IPS-15b (cell line): ENCODE results near the gene IL17RA.

Experiments
- H3K27me3 ChIP-seq: one replicate; pipeline ENCODE4 v1.6.1; 2013; ENCODE audit warnings: low read length; ENCODE audit not compliant: control insufficient read depth, insufficient read depth
- H3K36me3 ChIP-seq: one replicate; pipeline ENCODE4 v1.6.1; 2013; ENCODE audit warnings: low read length; ENCODE audit not compliant: control insufficient read depth, insufficient read depth
- H3K4me1 ChIP-seq: one replicate; pipeline ENCODE4 v1.6.1; 2013; ENCODE audit warnings: mild to moderate bottlenecking, low read length; ENCODE audit not compliant: control insufficient read depth, insufficient read depth
- H3K4me3 ChIP-seq: one replicate; pipeline ENCODE4 v1.5.1; 2013; ENCODE audit warnings: low read depth, low read length
- H3K9ac ChIP-seq: one replicate; pipeline ENCODE4 v1.6.1; 2013; ENCODE audit warnings: low read depth, mild to moderate bottlenecking, low read length
- H3K9me3 ChIP-seq: one replicate; pipeline ENCODE4 v1.6.1; 2013; ENCODE audit warnings: mild to moderate bottlenecking, low read length; ENCODE audit not compliant: control insufficient read depth, insufficient read depth

The IL17RA gene

DNA sequence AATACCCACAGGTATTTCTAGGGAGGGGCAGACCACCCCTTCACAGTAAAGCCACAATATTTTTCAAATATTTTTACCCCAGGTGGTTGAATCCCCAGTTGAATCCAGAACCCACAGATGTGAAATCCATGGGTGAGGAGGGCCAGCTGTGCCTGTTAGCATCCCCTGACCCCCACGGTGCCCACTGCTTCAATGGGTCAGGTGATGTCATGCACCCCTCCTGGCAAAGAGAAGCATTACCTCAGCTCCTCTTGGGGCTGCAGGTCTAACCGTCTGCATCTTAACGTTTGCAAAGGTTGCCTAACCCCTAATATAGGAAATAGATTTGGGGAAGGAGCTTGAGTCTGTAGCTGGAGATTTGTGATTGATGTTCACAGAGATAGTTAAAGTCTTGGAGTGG, 24.7 kb upstream of the IL17RA start:
- H3K9me3 ChIP-seq: no peaks in the 10 kb centered on the region
- H3K27me3 ChIP-seq: peaks cover 2% of the 10 kb centered on the region
- H3K36me3 ChIP-seq: no peaks in the 10 kb centered on the region
- H3K9ac ChIP-seq: no peak overlapping the region
- H3K4me3 ChIP-seq: no peak overlapping the region
- H3K4me1 ChIP-seq: no peaks in the 10 kb centered on the region

DNA sequence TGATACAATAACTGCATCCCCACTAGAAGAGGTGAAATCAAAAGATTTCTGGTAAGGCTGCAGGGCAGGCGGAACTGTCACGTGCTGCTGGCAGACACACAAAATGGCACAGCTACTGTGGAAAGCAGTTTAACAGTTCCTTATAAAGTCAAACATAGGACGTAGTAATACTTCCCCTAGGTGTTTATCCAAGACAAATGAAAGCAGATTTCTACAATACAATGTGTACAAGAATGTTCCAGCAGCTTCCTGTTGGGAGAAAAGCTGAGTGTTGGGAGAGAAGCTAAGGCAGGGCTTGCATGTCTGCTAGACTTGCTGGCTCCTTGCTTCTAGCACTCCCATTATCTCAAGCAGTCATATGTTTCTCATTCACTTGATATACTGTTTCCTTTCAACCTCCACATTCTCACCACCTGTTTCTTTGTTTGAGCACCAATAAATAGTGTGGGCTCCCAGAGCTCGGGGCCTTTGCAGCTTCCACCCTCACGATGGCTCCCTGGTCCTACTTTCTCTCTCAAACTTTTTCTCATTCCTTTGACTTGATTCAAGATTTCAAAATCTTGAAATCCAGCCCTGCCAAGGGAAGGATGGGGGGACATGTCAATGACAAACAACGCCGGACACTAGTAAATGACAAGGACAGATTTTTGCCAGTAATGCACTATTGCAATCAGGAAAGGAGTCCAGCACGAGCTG, 21.2 kb upstream of the IL17RA start:
- no peak overlapping the region for H3K9ac ChIP-seq
- H3K4me1 ChIP-seq: no peaks in the 10 kb centered on the region
- H3K4me3 ChIP-seq: no peak overlapping the region
- no peaks in the 10 kb centered on the region for H3K27me3 ChIP-seq
- H3K36me3 ChIP-seq: no peaks in the 10 kb centered on the region
- H3K9me3 ChIP-seq: no peaks in the 10 kb centered on the region

DNA sequence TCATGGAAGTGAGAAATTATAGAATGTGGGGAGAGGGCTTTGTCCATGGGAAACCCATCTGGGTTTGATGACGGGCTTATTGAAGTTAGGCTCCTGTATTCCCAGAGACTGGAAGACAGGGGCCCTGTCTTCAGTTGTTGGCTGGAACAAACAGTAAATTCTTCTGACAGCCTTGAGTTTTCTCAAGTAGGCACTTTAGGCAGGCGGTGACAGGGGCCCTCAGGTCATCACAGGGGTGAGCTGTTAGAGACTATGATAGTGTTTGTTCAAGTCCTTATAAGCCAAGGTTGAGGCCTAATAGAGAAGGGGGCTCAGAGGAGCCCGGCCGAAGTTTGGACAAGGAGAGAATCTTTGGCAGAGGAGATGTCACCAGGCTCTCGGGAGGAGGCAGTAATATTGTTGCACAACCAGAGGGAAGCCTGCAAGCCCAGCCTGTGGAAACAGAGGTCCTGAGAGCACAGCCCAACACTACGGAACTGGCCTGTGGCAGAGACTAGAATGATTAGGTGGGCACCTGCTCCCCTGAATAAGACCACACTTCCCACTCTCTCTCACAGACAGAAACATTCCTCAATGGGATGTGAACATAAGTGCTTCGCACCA, 20.2 kb upstream of the IL17RA start:
- Histone ChIP-seq H3K4me3 (no peak overlapping the region), H3K9ac (no peak overlapping the region), H3K27me3 (no peaks in the 10 kb centered on the region), H3K9me3 (no peaks in the 10 kb centered on the region), H3K4me1 (no peaks in the 10 kb centered on the region), H3K36me3 (no peaks in the 10 kb centered on the region)

DNA sequence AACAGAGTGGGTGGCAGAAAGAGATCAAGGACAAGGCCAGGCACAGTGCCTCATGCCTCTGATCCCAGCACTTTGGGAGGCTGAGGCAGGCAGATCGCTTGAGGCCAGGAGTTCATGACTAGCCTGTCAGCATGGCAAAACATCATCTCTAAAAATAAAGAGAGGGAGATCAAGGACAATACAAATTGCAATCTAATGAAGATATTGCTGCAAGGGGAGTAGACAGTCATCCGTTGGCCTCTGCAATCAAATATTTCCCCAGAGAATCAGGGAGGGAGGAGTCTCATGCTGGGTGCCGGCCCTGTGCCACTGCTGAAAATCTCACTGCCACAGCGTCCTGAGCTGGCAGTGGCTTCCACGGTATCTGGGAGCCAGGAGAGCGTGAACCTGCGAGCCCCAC, 19.4 kb upstream of the IL17RA start:
- H3K4me1 ChIP-seq: no peaks in the 10 kb centered on the region
- no peaks in the 10 kb centered on the region for H3K27me3 ChIP-seq
- H3K9me3 ChIP-seq: no peaks in the 10 kb centered on the region
- no peak overlapping the region for H3K4me3 ChIP-seq
- no peak overlapping the region for H3K9ac ChIP-seq
- H3K36me3 ChIP-seq: no peaks in the 10 kb centered on the region

DNA sequence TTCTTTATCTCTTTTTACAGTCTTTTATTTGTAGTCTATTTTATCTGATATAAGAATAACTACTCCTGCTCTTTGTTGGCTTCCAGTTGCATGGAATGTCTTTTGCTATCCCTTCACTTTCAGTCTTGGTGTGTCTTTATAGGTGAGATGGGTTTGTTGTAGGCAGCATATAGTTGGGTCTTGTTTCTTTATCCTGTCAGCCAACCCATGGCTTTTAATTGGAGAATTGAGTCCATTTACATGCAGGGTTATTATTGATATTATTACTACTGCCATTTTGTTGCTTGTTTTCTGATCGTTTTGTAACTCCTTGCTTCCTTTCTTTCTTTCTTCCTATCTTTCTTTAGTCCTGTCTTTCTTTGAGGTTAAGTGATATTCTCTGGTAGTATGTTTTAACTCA, 11.9 kb upstream of the IL17RA start:
- no peaks in the 10 kb centered on the region for H3K36me3 ChIP-seq
- no peaks in the 10 kb centered on the region for H3K4me1 ChIP-seq
- no peak overlapping the region for H3K4me3 ChIP-seq
- H3K9me3 ChIP-seq: no peaks in the 10 kb centered on the region
- no peaks in the 10 kb centered on the region for H3K27me3 ChIP-seq
- H3K9ac ChIP-seq: no peak overlapping the region

DNA sequence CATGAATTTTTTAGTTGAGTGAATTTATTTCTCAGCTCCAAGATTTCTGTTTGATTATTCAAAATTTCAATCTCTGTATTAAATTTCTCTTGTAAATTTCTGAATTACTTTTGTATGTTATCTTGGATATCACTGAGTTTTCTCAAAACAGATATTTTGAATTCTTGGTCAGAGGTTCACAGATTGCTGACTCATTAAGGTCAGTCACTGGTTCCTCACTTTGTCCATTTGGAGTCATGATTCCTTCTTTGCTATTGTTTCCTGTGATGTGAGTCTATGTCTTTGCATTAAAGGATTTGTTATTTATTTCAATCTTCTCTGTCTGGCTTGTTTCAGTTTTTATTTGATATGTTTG, 10.2 kb upstream of the IL17RA start:
- no peaks in the 10 kb centered on the region for H3K36me3 ChIP-seq
- no peak overlapping the region for H3K9ac ChIP-seq
- no peaks in the 10 kb centered on the region for H3K27me3 ChIP-seq
- H3K4me3 ChIP-seq: no peak overlapping the region
- H3K4me1 ChIP-seq: no peaks in the 10 kb centered on the region
- no peaks in the 10 kb centered on the region for H3K9me3 ChIP-seq

DNA sequence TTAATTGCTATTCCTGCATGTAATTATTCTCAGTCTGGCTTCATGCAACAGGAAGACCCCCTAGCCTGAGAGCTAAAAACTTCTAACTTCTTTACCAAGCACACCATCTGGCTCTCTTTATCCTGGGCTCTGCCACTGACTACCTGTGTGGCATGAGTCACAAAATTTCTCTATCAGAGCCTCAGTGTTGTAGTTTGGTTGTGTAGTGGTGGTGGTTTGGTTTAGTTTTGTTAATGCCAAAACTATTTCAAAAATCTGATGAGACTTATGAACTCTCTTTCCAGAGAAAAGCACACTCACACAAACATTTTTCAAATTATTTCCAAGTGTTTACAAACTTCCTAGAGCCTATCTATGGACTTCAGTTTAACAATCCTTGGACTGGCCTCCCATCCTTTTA, 7.5 kb upstream of the IL17RA start:
- Histone ChIP-seq H3K27me3 (no peaks in the 10 kb centered on the region), H3K9me3 (no peaks in the 10 kb centered on the region), H3K36me3 (no peaks in the 10 kb centered on the region), H3K4me1 (no peaks in the 10 kb centered on the region), H3K4me3 (no peak overlapping the region), H3K9ac (no peak overlapping the region)

DNA sequence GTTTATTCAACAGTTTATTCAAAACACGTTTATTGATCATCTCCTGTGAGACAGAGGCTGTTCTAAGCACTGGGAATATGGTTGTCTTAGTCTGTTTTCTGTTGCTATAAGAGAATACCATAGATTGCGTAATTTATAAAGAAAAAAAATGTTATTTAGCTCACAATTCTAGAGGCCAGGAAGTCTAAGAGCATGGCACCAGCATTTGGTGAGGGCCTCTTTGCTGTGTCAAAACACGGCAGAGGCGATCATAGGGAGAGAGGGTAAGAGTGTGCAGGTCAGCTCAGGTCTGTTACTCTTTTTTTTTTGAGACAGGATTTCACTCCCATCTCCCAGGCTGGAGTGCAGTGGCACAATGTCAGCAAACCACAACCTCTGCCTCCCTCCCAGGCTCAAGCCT, 5.2 kb upstream of the IL17RA start:
- peaks cover 6% of the 10 kb centered on the region for H3K27me3 ChIP-seq
- no peak overlapping the region for H3K9ac ChIP-seq
- no peaks in the 10 kb centered on the region for H3K9me3 ChIP-seq
- no peaks in the 10 kb centered on the region for H3K4me1 ChIP-seq
- no peak overlapping the region for H3K4me3 ChIP-seq
- no peaks in the 10 kb centered on the region for H3K36me3 ChIP-seq

DNA sequence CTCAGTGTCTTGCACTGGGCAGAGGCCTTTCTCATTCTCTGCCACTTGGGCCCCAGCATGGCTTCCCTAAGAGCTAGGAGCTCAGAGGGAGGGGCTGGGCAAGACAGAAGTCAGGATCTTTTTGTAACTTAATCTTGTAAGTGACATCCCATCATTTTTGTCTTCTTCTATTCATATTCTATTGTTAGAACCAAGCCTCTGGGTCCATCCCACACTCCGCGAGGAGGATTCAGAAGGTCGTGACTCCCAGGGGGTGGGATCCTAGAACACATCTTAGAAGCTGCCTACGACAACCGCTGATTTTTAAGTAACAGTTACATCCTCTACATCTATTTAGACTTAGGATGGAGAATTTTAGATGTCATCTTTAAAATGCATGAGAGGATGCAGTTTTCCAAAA, 1.5 kb upstream of the IL17RA start:
- H3K9ac ChIP-seq: no peak overlapping the region
- no peaks in the 10 kb centered on the region for H3K36me3 ChIP-seq
- no peaks in the 10 kb centered on the region for H3K4me1 ChIP-seq
- H3K9me3 ChIP-seq: no peaks in the 10 kb centered on the region
- peaks cover 29% of the 10 kb centered on the region for H3K27me3 ChIP-seq
- no peak overlapping the region for H3K4me3 ChIP-seq

DNA sequence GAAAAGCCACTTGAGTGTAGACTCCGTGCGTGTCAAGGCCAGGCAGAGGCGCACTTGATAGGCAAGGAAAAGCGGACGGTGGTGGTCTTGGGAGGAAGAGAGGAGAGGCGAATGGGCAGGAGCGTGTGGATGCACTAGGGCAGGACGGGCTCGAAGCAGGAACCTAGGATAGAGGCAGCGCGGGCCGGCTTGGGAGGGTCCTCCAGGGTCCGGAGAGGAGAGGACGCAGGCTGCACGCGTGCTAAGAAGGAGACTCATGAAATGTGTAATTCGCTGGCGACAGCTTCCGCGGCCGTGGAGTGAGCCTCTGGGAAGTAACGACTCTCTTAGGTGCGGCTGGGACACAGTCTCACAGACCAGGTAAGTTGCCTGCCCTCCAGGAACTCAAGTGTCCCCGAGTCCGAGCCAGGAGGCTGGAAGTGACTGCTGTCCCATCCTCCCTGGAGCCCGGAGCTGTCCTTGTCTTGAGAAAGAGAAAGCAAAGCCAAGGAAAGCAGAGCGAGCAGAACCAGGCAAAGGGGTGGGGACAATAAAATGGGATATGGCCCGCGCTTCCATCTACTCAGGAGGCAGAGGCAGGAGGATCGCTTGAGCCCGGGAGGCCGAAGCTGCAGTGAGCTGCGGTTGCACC, 874 bp upstream of the IL17RA start:
- Histone ChIP-seq H3K36me3 (no peaks in the 10 kb centered on the region), H3K4me3 (peak overlapping the region; percentile 61), H3K9ac (no peak overlapping the region), H3K9me3 (no peaks in the 10 kb centered on the region), H3K27me3 (peaks cover 29% of the 10 kb centered on the region), H3K4me1 (no peaks in the 10 kb centered on the region)

DNA sequence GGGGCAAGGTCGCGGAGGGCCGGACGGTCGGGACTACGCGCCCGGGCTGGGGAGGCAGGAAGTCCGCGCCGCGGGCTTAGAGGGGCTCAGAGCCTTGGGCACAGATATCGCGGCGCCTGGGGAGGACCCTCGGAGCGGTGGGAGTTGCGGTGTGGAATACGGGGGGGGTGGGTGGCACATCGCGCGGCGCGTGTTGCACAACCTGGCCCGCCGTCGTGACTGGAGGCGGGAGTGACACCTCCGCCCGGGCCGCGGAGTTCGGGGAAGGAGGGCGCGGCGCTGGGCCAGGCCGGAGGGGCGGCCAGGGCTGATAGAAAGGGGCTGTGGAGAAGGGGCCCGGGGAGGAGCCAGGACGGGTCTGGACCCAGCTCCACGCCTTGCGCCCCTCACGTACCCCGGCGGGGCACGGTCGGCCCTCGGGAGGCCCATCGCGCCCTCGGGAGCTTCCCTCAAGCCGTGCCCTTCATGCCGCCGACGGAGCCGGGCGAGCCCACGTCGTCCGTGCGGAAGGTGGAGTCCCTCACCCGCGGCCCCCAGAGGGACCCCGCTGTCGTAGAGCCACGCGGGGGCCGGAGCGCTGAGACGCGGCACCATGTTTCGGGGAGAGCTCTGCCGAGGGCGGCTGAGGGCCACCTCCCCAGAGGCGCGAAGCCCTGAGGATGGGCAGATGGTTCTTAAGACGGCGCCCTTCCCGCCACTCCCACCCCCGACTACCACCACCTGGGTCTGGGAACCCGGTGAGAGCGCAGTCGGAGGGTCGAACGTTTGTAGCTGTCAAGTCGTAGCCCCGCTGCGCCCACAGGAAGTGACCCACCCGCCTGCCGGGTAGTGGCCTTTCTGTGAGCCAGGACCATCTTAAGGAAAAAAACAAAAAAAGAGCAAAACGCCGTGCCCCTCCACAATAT, 729 bp downstream of the IL17RA start:
- Histone ChIP-seq H3K36me3 (no peaks in the 10 kb centered on the region), H3K4me1 (peaks cover 3% of the 10 kb centered on the region), H3K4me3 (peak overlapping the region; percentile 61), H3K9ac (no peak overlapping the region), H3K27me3 (peaks cover 29% of the 10 kb centered on the region), H3K9me3 (no peaks in the 10 kb centered on the region)
